ENCODE data around the gene PARP8. TPM values are rescaled to one million over a fixed set of nuclear protein-coding genes. Genes with fewer than 3 reads are reported as not detected.

The PARP8 gene
- total and polyA plus RNA-seq, 2 of the 8 experiments (the other 6 are each of a cell fraction or from before 2014, with no cell fraction given) = 16.6 to 30.6 TPM

DNA sequence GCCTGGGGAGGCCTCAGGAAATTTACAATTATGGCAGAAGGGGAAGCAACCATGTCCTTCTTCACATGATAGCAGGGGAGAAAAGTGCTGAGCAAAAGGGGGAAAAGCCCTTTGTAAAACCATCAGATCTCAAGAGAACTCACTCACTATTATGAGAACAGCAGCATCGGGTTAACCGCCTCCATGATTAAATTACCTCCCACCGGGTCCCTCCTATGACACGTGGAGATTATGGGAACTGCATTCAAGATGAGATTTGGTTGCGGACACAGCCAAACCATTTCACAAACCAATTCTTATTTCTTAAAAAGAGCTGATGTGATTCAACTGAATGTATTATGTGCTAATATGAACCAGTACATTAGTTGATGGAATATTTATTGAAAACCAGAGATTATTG is 63.9 kb downstream of the PARP8 start:
- TF ChIP-seq NANOG (IDR thresholded peaks at IDR 0.05; ENCODE audit: insufficient read depth, low read depth, low read length, poor library complexity, severe bottlenecking) (no peak), RFX5 (IDR thresholded peaks at IDR 0.05; ENCODE audit: borderline replicate concordance, low read depth, low read length) (no peak)
- no peaks in the 10 kb centered on the region for H3K23me2 ChIP-seq (ENCODE audit: low read depth, low read length)
- H2BK5ac ChIP-seq (ENCODE audit: low read depth, low read length) = no peak overlapping the region
- H3K4ac ChIP-seq (replicated peaks; ENCODE audit: insufficient read length, low read depth, low read length) = no peak overlapping the region
- H3K4me2 ChIP-seq (ENCODE audit: insufficient read depth in 1 of 2, low read depth in 2 of 2, low read length in 2 of 2) = no peak overlapping the region
- DNase-seq (ENCODE audit: low read depth in 1 of 2, low spot score in 2 of 2) = no peak
- H4K8ac ChIP-seq (ENCODE audit: extremely low read depth, insufficient read depth, low read length) = no peak overlapping the region
- no peak overlapping the region for H3K27ac ChIP-seq (ENCODE audit: low read depth, low read length)
- no peaks in the 10 kb centered on the region for H3K79me1 ChIP-seq (ENCODE audit: low read depth, low read length)
- H3K9me3 ChIP-seq (ENCODE audit: insufficient read depth in 2 of 2, low read depth in 1 of 2, low read length in 1 of 2) = no peaks in the 10 kb centered on the region
- H3K79me2 ChIP-seq (ENCODE audit: control insufficient read depth in 1 of 2, insufficient read depth in 2 of 2, low read length in 2 of 2) = peaks cover 0 to 96% of the 10 kb centered on the region in 2 experiments; a peak in 3 of 4 replicates
- no peak overlapping the region for H2BK12ac ChIP-seq (ENCODE audit: low read depth, low read length)
- no peaks in the 10 kb centered on the region for H3K4me1 ChIP-seq (replicated peaks in 1 of 4; ENCODE audit: control insufficient read depth in 3 of 4, insufficient read depth in 4 of 4, low read length in 3 of 4)
- H2BK120ac ChIP-seq (replicated peaks; ENCODE audit: low read depth, low read length) = no peak overlapping the region
- H2BK15ac ChIP-seq (ENCODE audit: low read length) = no peak overlapping the region
- H3K27me3 ChIP-seq (replicated peaks in 1 of 4; ENCODE audit: control insufficient read depth in 3 of 4, extremely low read depth in 1 of 4, insufficient read depth in 3 of 4, low read length in 3 of 4) = no peaks in the 10 kb centered on the region
- H4K91ac ChIP-seq (replicated peaks; ENCODE audit: insufficient read length, low read length) = no peak overlapping the region
- H3K36me3 ChIP-seq (ENCODE audit: control insufficient read depth in 2 of 4, insufficient read depth in 4 of 4, low read length in 3 of 4) = no peaks in the 10 kb centered on the region
- no peak overlapping the region for H3K9ac ChIP-seq (replicated peaks in 1 of 4; ENCODE audit: extremely low read depth in 1 of 4, low read depth in 3 of 4, low read length in 3 of 4)
- 68% methylated on average over 5 of the region's 5 CpGs; no CpG with 5 or more reads in 1 of the 2 experiments for WGBS, 2 experiments (ENCODE audit: extremely low coverage in 1 of 2, insufficient coverage in 1 of 2, insufficient read length in 1 of 2, insufficient replicate concordance in 2 of 2, low coverage in 1 of 2, low lambda C conversion rate in 2 of 2, missing lambda C conversion rate in 1 of 2)
- peaks cover 2 to 3% of the 10 kb centered on the region in 2 experiments for H4K20me1 ChIP-seq (replicated peaks in 1 of 2; ENCODE audit: control insufficient read depth in 1 of 2, insufficient read depth in 2 of 2, low read length in 2 of 2)
- no peak overlapping the region for H3K18ac ChIP-seq (ENCODE audit: extremely low read depth, low read length)
- no peak overlapping the region for H3K14ac ChIP-seq (ENCODE audit: insufficient read length)
- H2BK20ac ChIP-seq (ENCODE audit: low read length) = no peak overlapping the region
- no peak overlapping the region for H4K5ac ChIP-seq (ENCODE audit: insufficient read length, low read depth, low read length)
- no peak overlapping the region for H3K56ac ChIP-seq (replicated peaks; ENCODE audit: insufficient read length, low read depth, low read length)
- H3K23ac ChIP-seq (ENCODE audit: insufficient read length) = no peak overlapping the region
- H3K4me3 ChIP-seq (ENCODE audit: extremely low read depth in 1 of 4, insufficient read depth in 2 of 4, low read depth in 3 of 4, low read length in 4 of 4) = no peak overlapping the region
- H2AK5ac ChIP-seq (ENCODE audit: low read depth, low read length) = no peak overlapping the region
- POLR2A ChIA-PET (ENCODE audit: partially characterized antibody) = interaction anchor here (0.5 to 1.3 kb wide), 3 partner anchors 8 to 35 kb away, joined by 3 read pairs; no protein-coding TSS in a partner anchor
- FAIRE-seq = peak; percentile 48
- no peak overlapping the region for H2AFZ ChIP-seq (ENCODE audit: low read length)
- CTCF ChIA-PET (ENCODE audit: partially characterized antibody) = interaction anchor here (1.2 to 1.8 kb wide), 2 partner anchors 8 to 15 kb away, joined by 5 to 6 read pairs; no protein-coding TSS in a partner anchor

Measured in H1 (cell line).